HEK293 (cell line): ENCODE measurements around the gene SPC24.
A peak's percentile ranks its signal among the peaks of the same experiment; 100 is the strongest.

Experiments
- CTCF ChIA-PET: fragments of 350-600 bp; formaldehyde crosslinking; extraction: SDS; loops from one replicate; lab custom pipeline; 2021; ENCODE audit warnings: antibody characterized with exemption; lab: Yijun Ruan, JAX
- POLR2A ChIA-PET: fragments of 300-600 bp; formaldehyde crosslinking; extraction: SDS; loops from one replicate; lab custom pipeline; 2020; ENCODE audit warnings: antibody characterized with exemption, inconsistent platforms; lab: Yijun Ruan, JAX
- H3K27ac ChIP-seq: fragments of 200-500 bp; sonication (Bioruptor generic); 2 replicates; pipeline ENCODE4 v1.5.1; 2014; ENCODE audit warnings: low read depth, low read length, control low read depth, inconsistent platforms; ENCODE audit errors: extremely low read depth
- H3K36me3 ChIP-seq, 2 experiments: fragments of 200-500 bp in 1 of 2; sonication (Bioruptor generic) in 1 of 2; 1 replicate in 1 of 2; 2 replicates in 1 of 2; pipeline ENCODE4 v1.5.1; 2014 to 2017; ENCODE audit warnings: inconsistent platforms in 2 of 2, low read length in 2 of 2; ENCODE audit not compliant: control insufficient read depth in 2 of 2, insufficient read depth in 1 of 2
- H3K4me1 ChIP-seq: fragments of 200-500 bp; sonication (Bioruptor generic); 2 replicates; pipeline ENCODE4 v1.5.1; 2014; ENCODE audit warnings: mild to moderate bottlenecking, low read length, inconsistent platforms; ENCODE audit not compliant: control insufficient read depth, insufficient read depth
- H3K4me3 ChIP-seq: 2 replicates; pipeline ENCODE4 v1.5.1; 2011; ENCODE audit warnings: low read depth, mild to moderate bottlenecking, control low read depth, low read length, moderate library complexity
- H3K9me3 ChIP-seq: fragments of 200-500 bp; sonication (Bioruptor generic); 2 replicates; pipeline ENCODE4 v1.5.1; 2014; ENCODE audit warnings: low read depth, low read length, inconsistent platforms; ENCODE audit not compliant: control insufficient read depth, insufficient read depth
- BCL11A ChIP-seq: fragments of 450-650 bp; formaldehyde crosslinking; IDR thresholded peaks from 2 replicates; pipeline ENCODE4 v1.5.1; 2016; ENCODE audit warnings: low read depth, missing biosample characterization, missing genetic modification characterization
- GFI1B ChIP-seq: fragments of 450-650 bp; formaldehyde crosslinking; IDR thresholded peaks from 2 replicates; pipeline ENCODE4 v1.5.1; 2016; ENCODE audit warnings: missing biosample characterization, missing genetic modification characterization
- KLF17 ChIP-seq: fragments of 450-650 bp; formaldehyde crosslinking; IDR thresholded peaks from 2 replicates; pipeline ENCODE4 v1.5.1; 2016; ENCODE audit warnings: missing biosample characterization, missing genetic modification characterization
- KLF8 ChIP-seq: fragments of 450-650 bp; formaldehyde crosslinking; IDR thresholded peaks from 2 replicates; pipeline ENCODE4 v1.5.1; 2016; ENCODE audit warnings: missing biosample characterization, missing genetic modification characterization
- MZF1 ChIP-seq: fragments of 450-650 bp; formaldehyde crosslinking; IDR thresholded peaks from 2 replicates; pipeline ENCODE4 v1.5.1; 2017; ENCODE audit warnings: missing biosample characterization, missing genetic modification characterization, borderline replicate concordance
- PRDM1 ChIP-seq: fragments of 450-650 bp; formaldehyde crosslinking; IDR thresholded peaks from 2 replicates; pipeline ENCODE4; 2016; ENCODE audit warnings: missing biosample characterization, missing genetic modification characterization
- SETDB1 ChIP-seq: IDR thresholded peaks from one replicate; pipeline ENCODE4 v1.6.1; 2017; ENCODE audit warnings: mild to moderate bottlenecking, low read length, moderate library complexity, mixed read lengths; ENCODE audit not compliant: insufficient read length
- SP2 ChIP-seq: fragments of 450-650 bp; formaldehyde crosslinking; IDR thresholded peaks from 2 replicates; pipeline ENCODE4 v1.5.1; 2016; ENCODE audit warnings: missing biosample characterization, missing genetic modification characterization
- SP3 ChIP-seq: fragments of 450-650 bp; formaldehyde crosslinking; IDR thresholded peaks from 2 replicates; pipeline ENCODE4 v1.5.1; 2016; ENCODE audit warnings: missing biosample characterization, missing genetic modification characterization
- SP7 ChIP-seq: fragments of 450-650 bp; formaldehyde crosslinking; IDR thresholded peaks from 2 replicates; pipeline ENCODE4 v1.5.1; 2016; ENCODE audit warnings: missing biosample characterization, missing genetic modification characterization
- TRIM28 ChIP-seq: IDR thresholded peaks from 2 replicates; pipeline ENCODE4 v1.6.1; 2011; ENCODE audit warnings: low read length, control low read depth, borderline replicate concordance
- WT1 ChIP-seq: fragments of 450-650 bp; formaldehyde crosslinking; IDR thresholded peaks from 2 replicates; pipeline ENCODE4 v1.5.1; 2016; ENCODE audit warnings: missing biosample characterization, missing genetic modification characterization
- YY1 ChIP-seq: fragments of 450-650 bp; formaldehyde crosslinking; IDR thresholded peaks from 2 replicates; pipeline ENCODE4 v1.5.1; 2018; ENCODE audit warnings: missing biosample characterization, missing genetic modification characterization
- ZBTB20 ChIP-seq: fragments of 450-650 bp; formaldehyde crosslinking; IDR thresholded peaks from 2 replicates; pipeline ENCODE4 v1.5.1; 2016; ENCODE audit warnings: missing biosample characterization, missing genetic modification characterization
- ZBTB26 ChIP-seq: fragments of 450-650 bp; formaldehyde crosslinking; optimal IDR thresholded peaks from 2 replicates; pipeline ENCODE3; 2016; ENCODE audit warnings: missing biosample characterization, mild to moderate bottlenecking, missing genetic modification characterization
- ZBTB48 ChIP-seq: fragments of 450-650 bp; formaldehyde crosslinking; IDR thresholded peaks from 2 replicates; pipeline ENCODE4 v1.5.1; 2016; ENCODE audit warnings: missing biosample characterization, missing genetic modification characterization
- ZFP37 ChIP-seq: fragments of 450-650 bp; formaldehyde crosslinking; IDR thresholded peaks from 2 replicates; pipeline ENCODE4 v1.5.1; 2016; ENCODE audit warnings: missing biosample characterization, missing genetic modification characterization
- ZFP69B ChIP-seq: fragments of 450-650 bp; formaldehyde crosslinking; IDR thresholded peaks from 2 replicates; pipeline ENCODE4 v1.5.1; 2016; ENCODE audit warnings: missing biosample characterization, missing genetic modification characterization
- ZIC2 ChIP-seq: fragments of 450-650 bp; formaldehyde crosslinking; IDR thresholded peaks from 2 replicates; pipeline ENCODE4 v1.5.1; 2016; ENCODE audit warnings: missing biosample characterization, missing genetic modification characterization
- ZNF114 ChIP-seq: fragments of 450-650 bp; formaldehyde crosslinking; IDR thresholded peaks from 2 replicates; pipeline ENCODE4 v1.5.0; 2017; ENCODE audit warnings: missing biosample characterization, missing genetic modification characterization
- ZNF184 ChIP-seq: fragments of 450-650 bp; IDR thresholded peaks from 2 replicates; pipeline ENCODE4 v1.5.1; 2018; ENCODE audit warnings: missing biosample characterization, mild to moderate bottlenecking, missing genetic modification characterization
- ZNF211 ChIP-seq: fragments of 450-650 bp; formaldehyde crosslinking; IDR thresholded peaks from 2 replicates; pipeline ENCODE4 v1.5.1; 2016; ENCODE audit warnings: low read depth, missing biosample characterization, missing genetic modification characterization
- ZNF221 ChIP-seq: fragments of 450-650 bp; formaldehyde crosslinking; IDR thresholded peaks from 2 replicates; pipeline ENCODE4 v1.5.1; 2017; ENCODE audit warnings: missing biosample characterization, missing genetic modification characterization, borderline replicate concordance
- ZNF266 ChIP-seq: fragments of 450-650 bp; formaldehyde crosslinking; IDR thresholded peaks from 2 replicates; pipeline ENCODE4 v1.5.1; 2016; ENCODE audit warnings: missing biosample characterization, missing genetic modification characterization, low read depth
- ZNF280D ChIP-seq: fragments of 450-650 bp; formaldehyde crosslinking; IDR thresholded peaks from 2 replicates; pipeline ENCODE4 v1.5.1; 2016; ENCODE audit warnings: missing biosample characterization, missing genetic modification characterization
- ZNF341 ChIP-seq: fragments of 450-650 bp; formaldehyde crosslinking; IDR thresholded peaks from 2 replicates; pipeline ENCODE4; 2016; ENCODE audit warnings: low read depth, missing biosample characterization, missing genetic modification characterization
- ZNF433 ChIP-seq: fragments of 450-650 bp; formaldehyde crosslinking; IDR thresholded peaks from 2 replicates; pipeline ENCODE4 v1.5.1; 2016; ENCODE audit warnings: missing biosample characterization, missing genetic modification characterization, low read depth
- ZNF623 ChIP-seq: fragments of 450-650 bp; formaldehyde crosslinking; IDR thresholded peaks from 2 replicates; pipeline ENCODE4 v1.5.1; 2016; ENCODE audit warnings: missing biosample characterization, missing genetic modification characterization
- ZNF664 ChIP-seq: fragments of 450-650 bp; formaldehyde crosslinking; IDR thresholded peaks from 2 replicates; pipeline ENCODE4 v1.5.1; 2016; ENCODE audit warnings: missing biosample characterization, missing genetic modification characterization
- ZXDB ChIP-seq: fragments of 450-650 bp; formaldehyde crosslinking; IDR thresholded peaks from 2 replicates; pipeline ENCODE4 v1.5.1; 2016; ENCODE audit warnings: missing biosample characterization, missing genetic modification characterization

SPC24 gene

GRCh38 chr19:11145536-11145924 is 10.1 kb downstream of the SPC24 start (continued):
- TF ChIP-seq KLF17 (tag by site-specific recombination) (0 out of 2 replicates have a peak, but pooled peaks have one; percentile 39), TRIM28 (peak; percentile 63), MZF1 (tag by site-specific recombination) (no peak), PRDM1 (no peak), ZBTB26 (no peak), KLF8 (tag by site-specific recombination) (peak; percentile 87), ZNF114 (no peak), ZBTB20 (tag by site-specific recombination) (no peak), SP7 (tag by site-specific recombination) (0 out of 2 replicates have a peak, but pooled peaks have one; percentile 21), SETDB1 (peak; percentile 59), ZFP37 (tag by site-specific recombination) (no peak), ZNF433 (no peak), ZFP69B (tag by site-specific recombination) (no peak), ZXDB (tag by site-specific recombination) (peak; percentile 21; the same call in 1 of the 2 replicates), ZNF664 (tag by site-specific recombination) (no peak), ZNF211 (tag by site-specific recombination) (no peak), ZNF221 (no peak), ZNF266 (tag by site-specific recombination) (no peak), ZNF184 (no peak), ZNF280D (peak; percentile 96), BCL11A (tag by site-specific recombination) (no peak)

GRCh38 chr19:11142528-11143171 is 12.9 kb downstream of the SPC24 start:
- ChIA-PET CTCF (interaction anchor here (0.5 to 1.2 kb wide), 2 partner anchors 61 to 117 kb away, joined by 3 to 6 read pairs; no protein-coding TSS in a partner anchor), POLR2A (interaction anchor here (0.6 to 4.0 kb wide), 7 partner anchors 11 to 416 kb away, joined by 3 to 37 read pairs (median 6); partner anchors contain the start of genes KANK2 and SPC24)
- H3K27ac ChIP-seq, result peak overlapping the region; percentile 42
- peaks cover 11 to 26% of the 10 kb centered on the region in 2 experiments; a peak in 2 of 3 replicates for H3K36me3 ChIP-seq
- no peaks in the 10 kb centered on the region for H3K9me3 ChIP-seq
- H3K4me1 ChIP-seq, result peaks cover 26% of the 10 kb centered on the region
- peak overlapping the region; percentile 28 for H3K4me3 ChIP-seq
- no peak for TF ChIP-seq YY1 (tag by site-specific recombination)
- peak; percentile 95 for TF ChIP-seq ZFP69B (tag by site-specific recombination)
- TF ChIP-seq SP3 (tag by site-specific recombination), result peak; percentile 40
- TF ChIP-seq KLF17 (tag by site-specific recombination), result peak; percentile 59
- TF ChIP-seq ZIC2, result peak; percentile 92
- peak; percentile 32; the same call in 1 of the 2 replicates for TF ChIP-seq SP7 (tag by site-specific recombination)
- 0 out of 2 replicates have a peak, but pooled peaks have one; percentile 76 for TF ChIP-seq ZBTB48 (tag by site-specific recombination)
- TF ChIP-seq WT1 (tag by site-specific recombination), result peak; percentile 71
- peak; percentile 53 for TF ChIP-seq SP2
- no peak for TF ChIP-seq MZF1 (tag by site-specific recombination)
- no peak for TF ChIP-seq GFI1B
- no peak for TF ChIP-seq ZNF623 (tag by site-specific recombination)
- TF ChIP-seq ZBTB20 (tag by site-specific recombination), result peak; percentile 57; the same call in 1 of the 2 replicates
- TF ChIP-seq ZNF341, result 0 out of 2 replicates have a peak, but pooled peaks have one; percentile 9
